GM18951 (cell line): Measurements from ENCODE around the gene TBATA.

Experiments
- POLR2A ChIP-seq: IDR thresholded peaks from 4 replicates; pipeline ENCODE4 v1.6.1; 2011; ENCODE audit warnings: mild to moderate bottlenecking; ENCODE audit not compliant: insufficient read length, insufficient read depth; ENCODE audit errors: extremely low read depth
- in situ Hi-C: fragments of 300-500 bp; cut with MboI; formaldehyde crosslinking; loops from one replicate; pipeline ENCODE4 v1.12.0; 2022; ENCODE audit warnings: low sequenced_read_pairs, mixed read lengths, inconsistent platforms; ENCODE audit not compliant: unreplicated experiment

Gene TBATA

DNA sequence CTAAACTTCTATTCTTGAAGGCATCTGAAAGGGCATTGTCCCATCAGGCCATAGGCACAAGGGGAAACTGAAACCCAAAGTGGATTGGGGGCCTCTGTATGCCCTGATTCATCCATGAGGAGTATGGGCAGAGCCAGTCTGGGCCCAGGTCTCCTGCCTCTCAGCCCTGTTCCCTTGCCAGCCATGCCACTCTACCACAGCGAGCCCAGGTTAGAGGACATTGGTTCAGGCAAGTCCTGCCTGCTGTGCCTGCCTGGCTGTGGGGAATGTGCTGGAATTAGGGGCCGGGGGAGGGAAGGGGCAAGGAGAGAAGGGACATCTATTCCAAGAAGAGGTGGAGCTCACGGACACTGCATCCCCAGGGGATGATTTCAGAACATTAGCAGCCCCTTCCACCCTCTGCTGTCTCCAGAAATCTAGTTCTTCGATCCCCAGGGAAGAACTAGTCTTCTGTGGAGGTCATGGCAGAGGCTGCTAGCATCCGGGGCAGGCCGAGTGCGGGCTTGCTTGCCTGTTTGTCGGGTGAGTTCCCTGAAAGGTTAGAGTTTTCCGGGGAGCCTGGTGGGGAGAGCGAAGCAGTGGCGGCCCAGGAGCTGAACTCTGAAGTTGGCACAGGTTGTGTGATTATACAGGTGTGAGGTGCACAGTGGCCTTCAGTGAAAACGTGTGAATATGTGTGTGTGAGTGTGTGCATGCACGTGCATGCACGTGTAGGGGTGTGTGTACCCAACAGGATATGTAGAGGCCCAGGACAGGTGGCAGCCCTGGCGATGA is 37.8 kb downstream of the TBATA start:
- no peak for TF ChIP-seq POLR2A
- in situ Hi-C loops = no loop called here

GRCh38 chr10:70745555-70745954 is 39.6 kb downstream of the TBATA start:
- in situ Hi-C loops = no loop called here
- no peak for TF ChIP-seq POLR2A

GRCh38 chr10:70744617-70745143 is 40.5 kb downstream of the TBATA start:
- in situ Hi-C loops = no loop called here
- TF ChIP-seq POLR2A = no peak

DNA sequence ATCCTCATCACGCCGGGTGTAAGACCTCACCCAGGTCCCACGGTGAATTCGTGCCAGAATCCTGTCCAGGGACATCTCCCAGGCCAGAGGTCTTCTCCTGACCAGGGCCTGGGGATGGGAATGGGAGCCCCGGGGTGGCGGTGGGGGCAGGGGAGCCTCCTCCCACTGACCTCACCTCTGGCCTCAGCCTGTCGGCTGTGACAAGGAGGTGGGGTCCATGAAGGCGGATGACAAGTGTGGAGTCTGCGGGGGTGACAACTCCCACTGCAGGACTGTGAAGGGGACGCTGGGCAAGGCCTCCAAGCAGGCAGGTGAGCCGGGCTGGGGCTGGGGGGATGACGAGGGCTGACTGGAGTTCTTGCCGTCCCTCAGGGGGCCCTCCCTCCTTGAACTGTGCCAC is 41.3 kb downstream of the TBATA start:
- in situ Hi-C loops = no loop called here
- no peak for TF ChIP-seq POLR2A

DNA sequence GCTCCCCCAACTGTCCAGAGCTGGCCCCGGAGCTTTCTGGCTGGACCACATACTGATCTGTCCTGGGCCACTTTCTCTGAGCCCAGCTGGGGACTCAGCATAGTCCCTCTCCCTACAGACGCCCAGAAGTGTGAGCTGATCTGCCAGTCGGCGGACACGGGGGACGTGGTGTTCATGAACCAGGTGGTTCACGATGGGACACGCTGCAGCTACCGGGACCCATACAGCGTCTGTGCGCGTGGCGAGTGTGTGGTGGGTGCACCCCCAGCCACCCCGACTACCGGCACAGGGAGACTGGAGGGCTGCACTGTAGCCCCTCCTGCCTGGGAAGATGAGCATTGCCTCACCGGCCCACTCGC is 41.8 kb downstream of the TBATA start:
- in situ Hi-C loops = no loop called here
- TF ChIP-seq POLR2A = no peak

DNA sequence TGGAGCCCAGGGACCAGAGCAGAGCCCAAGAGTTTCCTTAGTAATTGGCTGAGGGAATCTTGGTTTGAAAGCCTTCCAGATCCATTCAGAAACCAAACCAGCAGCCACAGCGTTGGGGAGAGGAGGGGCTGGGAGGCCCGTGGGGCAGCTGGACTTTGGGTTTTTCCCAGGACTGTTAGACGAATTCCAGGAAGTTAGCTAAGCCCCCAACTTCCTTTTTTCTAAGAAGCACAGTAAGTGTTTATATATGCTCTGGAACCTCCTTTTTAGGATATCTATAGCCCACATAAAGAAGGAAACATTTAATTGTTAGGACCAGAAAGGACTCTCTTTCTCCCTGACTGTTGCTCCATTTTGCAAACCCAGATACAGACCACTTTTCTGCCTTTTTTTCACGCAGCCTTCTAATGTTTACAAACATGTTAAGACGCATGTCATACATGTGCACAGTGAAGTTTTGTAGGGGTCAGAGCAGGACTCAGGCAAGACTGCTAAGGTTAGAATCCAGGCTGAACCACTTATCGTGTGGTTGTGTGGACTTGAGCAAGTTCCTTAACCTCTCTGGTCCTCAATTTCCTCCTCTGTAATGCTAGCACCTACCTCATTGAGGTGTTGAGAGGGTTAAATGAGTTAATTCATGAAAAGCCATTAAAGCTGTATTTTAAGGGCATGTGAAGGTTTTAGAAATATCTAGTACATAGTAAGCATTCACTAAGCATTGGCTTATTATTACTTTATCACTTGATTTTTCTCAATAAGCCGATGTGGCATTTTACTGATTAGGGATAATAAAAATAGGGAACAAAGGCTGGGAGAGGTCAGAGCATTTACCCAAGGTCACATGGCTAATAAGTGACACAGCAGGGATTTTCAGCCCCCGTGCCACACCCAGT is 42.4 kb downstream of the TBATA start:
- TF ChIP-seq POLR2A = no peak
- in situ Hi-C loops = no loop called here

GRCh38 chr10:70740406-70741288 is 44.5 kb downstream of the TBATA start:
- in situ Hi-C loops = no loop called here
- no peak for TF ChIP-seq POLR2A

GRCh38 chr10:70738761-70739121 is 46.4 kb downstream of the TBATA start:
- TF ChIP-seq POLR2A = no peak
- in situ Hi-C loops = no loop called here

- TF ChIP-seq POLR2A = no peak
- in situ Hi-C loops = no loop called here
Observed at GRCh38 chr10:70738006-70738760, 47.0 kb downstream of the TBATA start.

- in situ Hi-C loops = no loop called here
- TF ChIP-seq POLR2A = no peak
Observed at GRCh38 chr10:70737250-70737649, 47.9 kb downstream of the TBATA start.

GRCh38 chr10:70736525-70736924 is 48.7 kb downstream of the TBATA start:
- no peak for TF ChIP-seq POLR2A
- in situ Hi-C loops = no loop called here

DNA sequence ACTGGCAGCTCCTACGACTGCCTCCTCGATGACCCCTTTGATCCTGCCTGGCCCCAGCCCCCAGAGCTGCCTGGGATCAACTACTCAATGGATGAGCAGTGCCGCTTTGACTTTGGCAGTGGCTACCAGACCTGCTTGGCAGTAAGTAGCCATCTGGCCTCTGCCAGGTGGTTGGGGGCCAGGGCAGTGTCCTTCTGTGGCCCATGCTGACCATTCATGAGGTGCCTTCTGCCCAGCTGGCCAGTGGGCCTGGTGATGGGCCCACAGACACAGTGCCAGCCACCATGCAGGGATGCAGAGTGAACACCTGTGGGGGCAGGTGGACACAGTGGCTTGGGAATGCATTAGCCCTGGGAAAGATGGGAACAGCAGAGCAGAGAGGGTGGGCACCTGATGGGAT is 50.0 kb downstream of the TBATA start:
- in situ Hi-C loops = no loop called here
- TF ChIP-seq POLR2A = no peak
